GM12878 (cell line): ENCODE data around the gene TDP1. TPM values are rescaled to one million over a fixed set of nuclear protein-coding genes. Genes with fewer than 3 reads are reported as not detected.

Experiments used
- ATAC-seq: fragments of 200-7000 bp; cut with Tn5 transposase; 3 replicates; pipeline ENCODE4 v1.9.1; 2020; ENCODE audit warnings: mild to moderate bottlenecking, moderate library complexity
- BruUV-seq: library from RNA; stranded (reverse); fragments of 400-500 nt; replicated peaks from 2 replicates; lab custom pipeline; 2021; lab: Mats Ljungman, UMichigan
- CTCF ChIA-PET: fragments of 300-600 bp; sonication (Branson Sonifier 250); formaldehyde crosslinking; extraction: SDS; loops from one replicate; lab custom pipeline; 2021; ENCODE audit warnings: inconsistent platforms; lab: Yijun Ruan, JAX
- POLR2A ChIA-PET: fragments of 350-600 bp; formaldehyde crosslinking; extraction: SDS; loops from one replicate; lab custom pipeline; 2021; ENCODE audit warnings: inconsistent platforms; lab: Charles Lee
- RAD21 ChIA-PET: fragments of 300-600 bp; sonication (Branson Sonifier 250); formaldehyde crosslinking; loops from one replicate; lab custom pipeline; 2023; ENCODE audit warnings: antibody characterized with exemption; ENCODE audit not compliant: unreplicated experiment; lab: Charles Lee
- SMC1A ChIA-PET: fragments of 300-600 bp; sonication (Branson Sonifier 250); formaldehyde crosslinking; loops from one replicate; lab custom pipeline; 2023; ENCODE audit not compliant: unreplicated experiment, uncharacterized antibody; lab: Charles Lee
- DNase-seq: peaks from one replicate; pipeline ENCODE4 v3.0.0-alpha.2; 2011; ENCODE audit warnings: low read depth, low spot score
- FAIRE-seq: peaks from 3 replicates; lab custom pipeline; 2011; peaks lifted over from hg19 to GRCh38; lab: Jason Lieb, UNC
- H2AFZ ChIP-seq: 2 replicates; pipeline ENCODE4 v1.6.0; 2011; ENCODE audit warnings: low read depth, low read length, control low read depth; ENCODE audit not compliant: control insufficient read depth
- H3K27ac ChIP-seq: 2 replicates; pipeline ENCODE4 v1.5.1; 2011; ENCODE audit warnings: control low read depth; ENCODE audit not compliant: control insufficient read depth, insufficient read depth
- H3K27me3 ChIP-seq, 2 experiments: replicated peaks in 1 of 2; 2 replicates each; pipeline versions ENCODE4 v1.6.0 to v1.6.1; 2011; ENCODE audit warnings: low read length in 1 of 2; ENCODE audit not compliant: control insufficient read depth in 2 of 2, insufficient read depth in 2 of 2
- H3K36me3 ChIP-seq, 2 experiments: 2 replicates each; pipeline ENCODE4 v1.5.1; 2011; ENCODE audit warnings: low read length in 1 of 2; ENCODE audit not compliant: control insufficient read depth in 2 of 2, insufficient read depth in 2 of 2
- H3K4me1 ChIP-seq: 2 replicates; pipeline ENCODE4 v1.6.1; 2011; ENCODE audit warnings: mild to moderate bottlenecking, low read length, moderate library complexity, mixed read lengths; ENCODE audit not compliant: control insufficient read depth, insufficient read depth
- H3K4me2 ChIP-seq: 2 replicates; pipeline ENCODE4 v1.6.0; 2011; ENCODE audit warnings: control low read depth; ENCODE audit not compliant: control insufficient read depth, insufficient read depth
- H3K4me3 ChIP-seq: fragments of 200-600 bp; sonication (generic); 2 replicates; pipeline ENCODE4 v1.5.1; 2016
- H3K79me2 ChIP-seq: 2 replicates; pipeline ENCODE4 v1.6.0; 2011; ENCODE audit warnings: low read length; ENCODE audit not compliant: control insufficient read depth, insufficient read depth
- H3K9ac ChIP-seq: 2 replicates; pipeline ENCODE4 v1.8.0; 2011; ENCODE audit warnings: low read length, control low read depth, mixed read lengths; ENCODE audit not compliant: control insufficient read depth, insufficient read depth
- H3K9me3 ChIP-seq: replicated peaks from 3 replicates; pipeline ENCODE4 v1.5.1; 2011; ENCODE audit warnings: mild to moderate bottlenecking, low read length; ENCODE audit not compliant: control insufficient read depth, insufficient read depth
- H4K20me1 ChIP-seq: 2 replicates; pipeline ENCODE4 v1.6.0; 2011; ENCODE audit not compliant: control insufficient read depth, insufficient read depth
- EED ChIP-seq: sonication (generic); IDR thresholded peaks from 2 replicates; pipeline ENCODE4 v1.6.1; 2016; ENCODE audit warnings: antibody characterized with exemption, low read depth
- EGR1 ChIP-seq, 2 experiments: IDR thresholded peaks; 1 replicate in 1 of 2; 2 replicates in 1 of 2; pipeline ENCODE4 v1.6.1; 2011 to 2012; ENCODE audit warnings: low read depth in 2 of 2, low read length in 2 of 2, borderline replicate concordance in 1 of 2, mild to moderate bottlenecking in 1 of 2, moderate library complexity in 1 of 2
- HCFC1 ChIP-seq: fragments of 150-350 bp; IDR thresholded peaks from 2 replicates; pipeline ENCODE4 v1.6.1; 2014; ENCODE audit warnings: low read length
- IKZF1 ChIP-seq: fragments of 450-650 bp; conservative IDR thresholded peaks from 2 replicates; pipeline ENCODE4 v1.6.1; 2017; ENCODE audit warnings: antibody characterized with exemption, mild to moderate bottlenecking
- KAT2A ChIP-seq: conservative IDR thresholded peaks from 2 replicates; pipeline ENCODE4 v1.6.1; 2011; ENCODE audit warnings: low read depth, low read length; ENCODE audit not compliant: control insufficient read depth
- MEF2B ChIP-seq: fragments of 450-650 bp; IDR thresholded peaks from 2 replicates; pipeline ENCODE4 v1.6.1; 2018; ENCODE audit warnings: mild to moderate bottlenecking, moderate library complexity; ENCODE audit not compliant: partially characterized antibody, poor library complexity, severe bottlenecking
- NRF1 ChIP-seq: conservative IDR thresholded peaks from 2 replicates; pipeline ENCODE4 v1.6.1; 2011; ENCODE audit warnings: mild to moderate bottlenecking, low read depth, low read length, improper control_type of control experiment
- STAT3 ChIP-seq: IDR thresholded peaks from 2 replicates; pipeline ENCODE4 v1.6.1; 2011; ENCODE audit warnings: low read depth, low read length, improper control_type of control experiment
- TCF12 ChIP-seq: IDR thresholded peaks from 2 replicates; pipeline ENCODE4 v1.6.1; 2011; ENCODE audit warnings: low read depth, mild to moderate bottlenecking, low read length
- YY1 ChIP-seq: IDR thresholded peaks from 2 replicates; pipeline ENCODE4 v1.6.1; 2011; ENCODE audit warnings: low read depth, mild to moderate bottlenecking, low read length
- ZNF274 ChIP-seq: IDR thresholded peaks from one replicate; pipeline ENCODE4 v1.8.0; 2011; ENCODE audit not compliant: insufficient read length, insufficient read depth
- WGBS: methylation state at CpG from one replicate; pipeline ENCODE4 v1.1.6; 2016; ENCODE audit warnings: low lambda C conversion rate; ENCODE audit not compliant: insufficient replicate concordance, insufficient coverage; ENCODE audit errors: missing lambda C conversion rate; 5-methylcytosine and 5-hydroxymethylcytosine counted together
- in situ Hi-C: fragments of 300-500 bp; cut with MboI; formaldehyde crosslinking; loops from 9 replicates; pipeline ENCODE4 v1.14.3; 2018; ENCODE audit warnings: mixed read lengths
- intact Hi-C: fragments of 100-400 bp; cut with micrococcal nuclease; formaldehyde crosslinking; loops from one replicate; pipeline ENCODE4 v1.14.2; 2022; ENCODE audit not compliant: unreplicated experiment
- polyA plus RNA-seq, 11 experiments: library from polyadenylated mRNA; depleted of rRNA in 4 of 11; unstranded in 6 of 11; stranded (reverse) in 5 of 11; fragments of >200 nt; fragmentation: Nextera tagmentation in 4 of 11; fragmentation: Illumina TruSeq in 1 of 11; extraction: Ambion mirVana in 4 of 11; extraction: Trizol in 1 of 11; gene quantifications; 1 replicate in 1 of 11; 2 replicates in 10 of 11; pipeline versions ENCODE4 v1.2.1 to v1.2.3, GENCODE V29; 2011 to 2016; ENCODE audit warnings: inconsistent platforms in 2 of 11, missing spikeins in 2 of 11, low read depth in 1 of 11
- total RNA-seq, 4 experiments: library from RNA; depleted of rRNA in 3 of 4; stranded (reverse); fragments of >200 nt in 3 of 4; fragmentation: Illumina TruSeq in 1 of 4; extraction: Trizol in 1 of 4; gene quantifications; 2 replicates each; pipeline versions ENCODE4 v1.2.1 to v1.2.3, GENCODE V29; 2013 to 2021
- TF ChIP-seq, protein P1 (sequence below): fragments of 450-650 bp; formaldehyde crosslinking; IDR thresholded peaks from 2 replicates; pipeline ENCODE4 v1.5.0; 2022; ENCODE audit warnings: mild to moderate bottlenecking, missing genetic modification characterization
- TF ChIP-seq, protein P2 (sequence below): fragments of 450-650 bp; IDR thresholded peaks from 2 replicates; pipeline ENCODE4 v1.6.1; 2018; ENCODE audit warnings: mild to moderate bottlenecking, low read depth, moderate library complexity; ENCODE audit not compliant: partially characterized antibody

The TDP1 gene
- total and polyA plus RNA-seq, 10 of the 15 experiments (the other 5 are each of a cell fraction or from before 2014, with no cell fraction given), result 40.2 to 60.4 (median 54.1) TPM

DNA sequence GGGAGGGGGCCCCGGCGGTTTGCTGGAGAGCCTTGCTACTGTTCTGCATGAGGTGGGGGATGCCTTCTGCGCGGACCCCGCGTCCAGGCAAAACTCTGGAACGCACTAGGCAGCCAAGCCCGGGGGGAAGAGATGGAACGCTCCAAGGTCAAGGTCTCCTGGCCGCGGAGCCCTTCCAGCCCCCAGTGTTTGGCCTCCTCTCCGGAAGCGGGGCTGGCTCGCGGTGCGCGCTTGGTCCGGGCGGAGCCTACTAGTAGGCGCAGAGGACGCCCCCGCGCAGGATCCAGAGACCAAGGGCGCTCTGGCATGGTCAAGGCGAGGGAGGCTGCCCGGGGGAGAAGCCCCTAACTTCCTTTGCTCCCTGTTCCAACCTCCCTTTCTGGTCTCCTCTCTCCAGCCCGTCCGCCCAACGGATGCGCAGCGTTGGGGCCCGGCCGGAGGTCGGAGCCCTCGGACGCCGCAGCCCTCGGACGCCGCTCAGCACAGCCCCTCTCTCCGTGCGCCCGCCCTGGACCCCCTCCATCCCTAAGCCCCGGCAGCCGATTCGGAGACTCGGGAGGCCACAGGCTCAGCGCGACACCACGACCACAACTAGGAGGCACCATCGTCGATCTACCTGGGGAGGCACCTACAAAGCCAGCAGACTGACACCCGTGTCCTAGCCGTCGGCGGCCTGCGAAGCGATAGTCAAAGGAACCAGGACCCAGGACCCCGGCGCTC lies 105.4 kb downstream of the TDP1 start:
- BruUV-seq, result no TSS peak
- ChIA-PET RAD21 (no interaction called here), CTCF (no interaction called here), POLR2A (no interaction called here), SMC1A (no interaction called here)
- intact Hi-C loops (loop anchor here (2.0 kb wide), 1 partner anchor 88 kb away; no protein-coding TSS in a partner anchor), in situ Hi-C loops (no loop called here)
- H3K36me3 ChIP-seq, result no peaks in the 10 kb centered on the region
- peak overlapping the region; percentile 94 for H3K4me2 ChIP-seq
- H3K4me1 ChIP-seq, result peaks cover 16% of the 10 kb centered on the region
- H2AFZ ChIP-seq, result peak overlapping the region; percentile 42
- DNase-seq, result no peak
- H3K27ac ChIP-seq, result no peak overlapping the region
- ATAC-seq, result peak; percentile 52
- WGBS, result 1% methylated on average over 39 of the region's 60 CpGs
- no peaks in the 10 kb centered on the region for H3K79me2 ChIP-seq
- peaks cover 3% of the 10 kb centered on the region; the same call in 2 of the 3 replicates for H3K9me3 ChIP-seq
- H3K9ac ChIP-seq, result no peak overlapping the region
- TF ChIP-seq MEF2B (no peak), STAT3 (no peak), NRF1 (no peak), IKZF1 (no peak), TCF12 (no peak), HCFC1 (no peak), KAT2A (no peak), EGR1 (IDR thresholded peaks at IDR 0.05; ENCODE audit: borderline replicate concordance in 1 of 2, low read depth in 2 of 2, low read length in 2 of 2) (no peak), EED (no peak), YY1 (no peak), ZNF274 (no peak)
- TF ChIP-seq, protein P1, sequence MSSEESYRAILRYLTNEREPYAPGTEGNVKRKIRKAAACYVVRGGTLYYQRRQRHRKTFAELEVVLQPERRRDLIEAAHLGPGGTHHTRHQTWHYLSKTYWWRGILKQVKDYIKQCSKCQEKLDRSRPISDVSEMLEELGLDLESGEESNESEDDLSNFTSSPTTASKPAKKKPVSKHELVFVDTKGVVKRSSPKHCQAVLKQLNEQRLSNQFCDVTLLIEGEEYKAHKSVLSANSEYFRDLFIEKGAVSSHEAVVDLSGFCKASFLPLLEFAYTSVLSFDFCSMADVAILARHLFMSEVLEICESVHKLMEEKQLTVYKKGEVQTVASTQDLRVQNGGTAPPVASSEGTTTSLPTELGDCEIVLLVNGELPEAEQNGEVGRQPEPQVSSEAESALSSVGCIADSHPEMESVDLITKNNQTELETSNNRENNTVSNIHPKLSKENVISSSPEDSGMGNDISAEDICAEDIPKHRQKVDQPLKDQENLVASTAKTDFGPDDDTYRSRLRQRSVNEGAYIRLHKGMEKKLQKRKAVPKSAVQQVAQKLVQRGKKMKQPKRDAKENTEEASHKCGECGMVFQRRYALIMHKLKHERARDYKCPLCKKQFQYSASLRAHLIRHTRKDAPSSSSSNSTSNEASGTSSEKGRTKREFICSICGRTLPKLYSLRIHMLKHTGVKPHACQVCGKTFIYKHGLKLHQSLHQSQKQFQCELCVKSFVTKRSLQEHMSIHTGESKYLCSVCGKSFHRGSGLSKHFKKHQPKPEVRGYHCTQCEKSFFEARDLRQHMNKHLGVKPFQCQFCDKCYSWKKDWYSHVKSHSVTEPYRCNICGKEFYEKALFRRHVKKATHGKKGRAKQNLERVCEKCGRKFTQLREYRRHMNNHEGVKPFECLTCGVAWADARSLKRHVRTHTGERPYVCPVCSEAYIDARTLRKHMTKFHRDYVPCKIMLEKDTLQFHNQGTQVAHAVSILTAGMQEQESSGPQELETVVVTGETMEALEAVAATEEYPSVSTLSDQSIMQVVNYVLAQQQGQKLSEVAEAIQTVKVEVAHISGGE (CRISPR knock-in tag), result no peak
- TF ChIP-seq, protein P2, sequence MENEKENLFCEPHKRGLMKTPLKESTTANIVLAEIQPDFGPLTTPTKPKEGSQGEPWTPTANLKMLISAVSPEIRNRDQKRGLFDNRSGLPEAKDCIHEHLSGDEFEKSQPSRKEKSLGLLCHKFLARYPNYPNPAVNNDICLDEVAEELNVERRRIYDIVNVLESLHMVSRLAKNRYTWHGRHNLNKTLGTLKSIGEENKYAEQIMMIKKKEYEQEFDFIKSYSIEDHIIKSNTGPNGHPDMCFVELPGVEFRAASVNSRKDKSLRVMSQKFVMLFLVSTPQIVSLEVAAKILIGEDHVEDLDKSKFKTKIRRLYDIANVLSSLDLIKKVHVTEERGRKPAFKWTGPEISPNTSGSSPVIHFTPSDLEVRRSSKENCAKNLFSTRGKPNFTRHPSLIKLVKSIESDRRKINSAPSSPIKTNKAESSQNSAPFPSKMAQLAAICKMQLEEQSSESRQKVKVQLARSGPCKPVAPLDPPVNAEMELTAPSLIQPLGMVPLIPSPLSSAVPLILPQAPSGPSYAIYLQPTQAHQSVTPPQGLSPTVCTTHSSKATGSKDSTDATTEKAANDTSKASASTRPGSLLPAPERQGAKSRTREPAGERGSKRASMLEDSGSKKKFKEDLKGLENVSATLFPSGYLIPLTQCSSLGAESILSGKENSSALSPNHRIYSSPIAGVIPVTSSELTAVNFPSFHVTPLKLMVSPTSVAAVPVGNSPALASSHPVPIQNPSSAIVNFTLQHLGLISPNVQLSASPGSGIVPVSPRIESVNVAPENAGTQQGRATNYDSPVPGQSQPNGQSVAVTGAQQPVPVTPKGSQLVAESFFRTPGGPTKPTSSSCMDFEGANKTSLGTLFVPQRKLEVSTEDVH, result no peak
- no peak for FAIRE-seq
- peak overlapping the region; percentile 65 for H3K4me3 ChIP-seq
- no peaks in the 10 kb centered on the region for H4K20me1 ChIP-seq
- peaks cover 19 to 30% of the 10 kb centered on the region in 2 experiments for H3K27me3 ChIP-seq
